HUES48 (cell line): ENCODE data around the gene GDAP1L1.
"Not testable (repeated sequence)": the region's sequence is repeated elsewhere in the genome, so short reads cannot be mapped to it uniquely, and the experiment has no call there.

Experiments
- H3K27ac ChIP-seq: one replicate; pipeline ENCODE4 v1.7.0; 2013; ENCODE audit warnings: low read depth, low read length, inconsistent platforms
- H3K27me3 ChIP-seq: 2 replicates; pipeline ENCODE4 v1.6.1; 2013; ENCODE audit warnings: mild to moderate bottlenecking, low read length; ENCODE audit not compliant: control insufficient read depth, insufficient read depth
- H3K36me3 ChIP-seq: 2 replicates; pipeline ENCODE4 v1.6.1; 2013; ENCODE audit warnings: low read length; ENCODE audit not compliant: control insufficient read depth, insufficient read depth
- H3K4me1 ChIP-seq: 2 replicates; pipeline ENCODE4 v1.6.1; 2013; ENCODE audit warnings: mild to moderate bottlenecking, low read length; ENCODE audit not compliant: control insufficient read depth, insufficient read depth
- H3K4me3 ChIP-seq: 2 replicates; pipeline ENCODE4 v1.5.1; 2013; ENCODE audit warnings: mild to moderate bottlenecking, low read depth, low read length
- H3K9ac ChIP-seq: 2 replicates; pipeline ENCODE4 v1.6.1; 2013; ENCODE audit warnings: mild to moderate bottlenecking, low read depth, low read length, moderate library complexity
- H3K9me3 ChIP-seq: 2 replicates; pipeline ENCODE4 v1.6.1; 2013; ENCODE audit warnings: low read length; ENCODE audit not compliant: control insufficient read depth, insufficient read depth

The GDAP1L1 gene

DNA sequence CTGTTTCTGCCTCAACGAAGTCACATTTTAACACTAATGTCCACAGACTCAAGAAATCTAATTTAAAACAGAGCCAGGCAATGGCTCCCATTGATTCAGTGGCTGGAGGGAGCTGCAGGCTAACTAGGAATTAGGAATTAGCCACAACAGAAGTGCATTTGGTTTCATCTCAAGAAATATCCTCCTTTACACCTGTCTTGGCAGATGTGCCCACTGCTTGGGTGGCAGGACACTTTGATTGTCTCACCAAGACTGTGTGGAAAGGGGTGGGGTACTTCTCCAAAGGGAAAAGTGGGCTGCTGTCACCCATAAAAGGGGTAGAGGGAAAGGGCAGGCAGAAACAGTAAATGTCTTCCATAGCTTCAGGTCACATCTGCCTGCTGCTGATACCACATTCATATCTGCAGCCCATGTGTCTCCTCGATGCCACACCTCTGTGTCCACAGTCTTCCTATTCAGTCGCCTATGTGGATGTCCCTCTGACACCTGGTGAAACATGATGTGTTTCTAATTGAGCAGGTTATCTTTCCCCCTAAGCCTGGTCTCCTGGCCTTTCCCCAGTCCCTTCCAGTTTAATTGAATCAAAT lies 25.6 kb upstream of the GDAP1L1 start:
- Histone ChIP-seq H3K4me3 (no peak overlapping the region), H3K9ac (no peak overlapping the region), H3K27me3 (no peaks in the 10 kb centered on the region), H3K36me3 (no peaks in the 10 kb centered on the region), H3K9me3 (no peaks in the 10 kb centered on the region), H3K4me1 (0 out of 2 replicates have a peak, but pooled peaks cover 5% of the 10 kb centered on the region), H3K27ac (no peak overlapping the region)

DNA sequence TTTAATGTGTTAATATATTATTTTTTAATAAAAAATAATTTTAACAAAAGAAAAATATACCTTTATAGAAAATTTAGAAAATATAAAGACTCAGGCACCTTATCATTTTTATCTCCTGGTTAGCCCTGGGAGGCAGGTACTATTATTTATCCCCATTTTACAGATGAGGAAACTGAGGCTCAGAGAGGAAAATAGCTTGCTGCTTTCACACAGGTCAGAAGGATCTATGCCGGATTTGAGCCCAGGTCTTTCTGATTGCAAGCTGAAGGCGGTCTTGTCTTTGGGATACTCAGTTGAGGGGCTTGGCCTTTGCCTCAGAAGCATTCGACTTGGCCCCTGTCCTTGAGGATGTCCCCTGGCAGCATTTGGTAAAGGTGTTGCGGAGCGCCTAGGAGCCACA lies 25.1 kb upstream of the GDAP1L1 start:
- Histone ChIP-seq H3K27me3 (no peaks in the 10 kb centered on the region), H3K27ac (no peak overlapping the region), H3K4me3 (no peak overlapping the region), H3K4me1 (0 out of 2 replicates have a peak, but pooled peaks cover 5% of the 10 kb centered on the region), H3K9me3 (no peaks in the 10 kb centered on the region), H3K9ac (no peak overlapping the region), H3K36me3 (no peaks in the 10 kb centered on the region)

DNA sequence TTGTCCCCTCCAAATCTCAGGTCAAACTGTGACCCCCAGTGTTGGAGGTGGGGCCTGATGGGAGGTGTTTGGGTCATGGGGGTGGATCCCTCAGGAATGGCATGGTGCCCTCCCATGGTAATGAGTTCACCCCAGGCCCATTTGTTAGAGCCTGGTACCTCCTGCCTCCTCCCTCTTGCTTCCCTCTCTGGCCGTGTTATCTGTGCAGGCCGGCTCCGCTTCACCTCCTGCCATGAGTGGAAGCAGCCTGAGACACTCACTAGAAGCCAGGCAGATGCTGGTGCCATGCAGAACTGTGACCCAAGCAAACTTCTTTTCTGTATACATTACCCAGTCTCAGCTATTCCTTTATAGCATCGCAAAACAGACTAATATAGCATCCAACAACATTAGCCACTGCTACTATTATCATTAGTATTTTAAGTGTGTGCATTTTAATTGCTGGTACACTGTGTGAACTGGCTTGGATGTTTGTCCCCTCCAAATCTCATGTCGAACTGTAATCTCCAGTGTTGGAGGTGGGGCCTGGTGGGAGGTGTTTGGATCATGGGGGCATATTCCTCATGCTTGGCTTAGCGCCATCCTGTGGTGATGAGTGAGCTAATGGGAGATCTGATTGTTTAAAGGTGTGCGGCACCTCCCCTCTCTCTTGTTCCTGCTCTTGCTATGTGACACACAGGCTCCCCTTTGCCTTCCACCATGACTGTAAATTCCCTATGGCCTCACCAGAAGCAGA lies 24.3 kb upstream of the GDAP1L1 start:
- H3K9ac ChIP-seq: no peak overlapping the region
- no peaks in the 10 kb centered on the region for H3K9me3 ChIP-seq
- no peaks in the 10 kb centered on the region for H3K36me3 ChIP-seq
- H3K4me1 ChIP-seq: 0 out of 2 replicates have a peak, but pooled peaks cover 5% of the 10 kb centered on the region
- H3K27ac ChIP-seq: no peak overlapping the region
- H3K27me3 ChIP-seq: no peaks in the 10 kb centered on the region
- H3K4me3 ChIP-seq: no peak overlapping the region

DNA sequence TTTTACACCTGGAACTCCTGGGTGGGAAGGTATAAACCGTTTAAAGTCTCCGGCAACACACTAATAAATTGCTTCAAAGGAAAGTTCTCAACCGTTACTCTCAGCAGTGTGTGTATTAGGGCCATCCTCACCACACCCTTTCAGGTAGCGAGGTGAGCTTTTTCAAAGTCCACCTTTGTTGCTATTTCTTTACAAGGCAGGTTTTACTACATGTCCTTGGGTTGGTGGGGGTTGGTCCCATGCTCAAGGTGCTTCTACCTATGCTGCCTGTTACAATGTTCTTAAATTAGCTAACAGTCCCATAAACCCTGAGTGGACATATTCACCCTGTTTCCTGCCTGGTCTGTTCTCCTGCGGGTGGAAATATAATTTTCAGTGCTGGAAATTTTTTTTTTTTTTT lies 23.4 kb upstream of the GDAP1L1 start:
- Histone ChIP-seq H3K4me1 (0 out of 2 replicates have a peak, but pooled peaks cover 5% of the 10 kb centered on the region), H3K27ac (no peak overlapping the region), H3K36me3 (no peaks in the 10 kb centered on the region), H3K9ac (no peak overlapping the region), H3K4me3 (no peak overlapping the region), H3K9me3 (no peaks in the 10 kb centered on the region), H3K27me3 (no peaks in the 10 kb centered on the region)

DNA sequence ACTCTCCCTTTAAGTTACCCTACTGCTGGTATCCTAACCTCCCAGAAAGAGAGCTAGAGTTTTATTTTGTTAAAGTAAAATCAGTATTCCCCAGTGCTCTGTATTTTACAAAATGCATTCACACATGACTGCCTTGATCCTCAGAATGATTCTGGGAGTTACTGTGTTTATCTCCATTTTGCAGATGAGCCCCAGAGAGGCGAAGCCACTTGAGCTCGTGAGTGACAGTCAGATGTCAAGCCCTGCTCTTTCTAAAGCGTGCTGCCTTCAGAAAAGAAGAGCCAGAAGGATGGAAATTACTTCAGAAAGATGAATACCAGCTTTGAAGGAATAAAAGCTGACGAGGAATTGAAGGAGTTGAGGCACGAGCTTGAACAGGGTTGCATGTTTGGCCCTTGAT lies 22.5 kb upstream of the GDAP1L1 start:
- no peak overlapping the region for H3K9ac ChIP-seq
- no peak overlapping the region for H3K4me3 ChIP-seq
- no peaks in the 10 kb centered on the region for H3K36me3 ChIP-seq
- H3K9me3 ChIP-seq: no peaks in the 10 kb centered on the region
- no peaks in the 10 kb centered on the region for H3K27me3 ChIP-seq
- no peak overlapping the region for H3K27ac ChIP-seq
- H3K4me1 ChIP-seq: 0 out of 2 replicates have a peak, but pooled peaks cover 5% of the 10 kb centered on the region

DNA sequence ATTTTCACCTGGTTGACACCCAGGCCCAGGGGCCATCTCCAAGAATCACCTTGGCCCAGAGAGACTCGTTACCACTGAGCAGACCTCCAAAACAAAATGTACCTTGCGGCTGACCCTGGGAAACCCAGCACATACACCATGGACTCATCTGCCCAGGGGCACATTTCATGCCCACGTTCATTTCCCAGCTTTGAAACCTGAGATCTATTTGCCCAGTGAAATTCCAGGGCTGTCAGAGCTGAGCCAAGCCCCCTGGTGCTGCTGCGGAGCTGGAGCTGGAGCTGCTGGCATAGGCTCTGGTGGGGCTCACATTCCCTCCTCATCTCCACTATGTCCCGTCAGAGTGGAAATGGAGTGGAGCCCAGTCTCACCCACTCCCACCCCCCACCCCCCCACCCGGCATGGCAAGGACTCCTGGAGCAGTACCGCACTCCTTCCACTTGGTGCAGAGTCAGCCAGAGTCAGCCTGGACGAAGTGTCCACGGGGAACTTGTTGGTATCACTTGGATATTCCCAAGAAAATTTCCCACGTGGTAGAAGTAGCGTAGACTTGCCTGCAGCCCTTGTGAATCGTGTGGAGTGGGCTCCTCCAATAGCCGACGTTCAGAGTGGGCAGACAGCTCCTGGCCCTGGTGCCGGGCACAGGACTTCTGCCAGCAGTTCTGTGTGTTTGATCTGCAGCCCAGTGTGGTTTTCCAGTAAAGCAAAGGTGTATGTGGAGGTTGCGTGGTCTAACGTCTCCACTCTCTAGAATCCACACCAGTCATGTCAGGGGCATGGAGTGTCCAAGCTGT lies 18.4 kb upstream of the GDAP1L1 start:
- Histone ChIP-seq H3K27me3 (no peaks in the 10 kb centered on the region), H3K4me3 (no peak overlapping the region), H3K36me3 (no peaks in the 10 kb centered on the region), H3K4me1 (peaks cover 10% of the 10 kb centered on the region), H3K9me3 (no peaks in the 10 kb centered on the region), H3K9ac (no peak overlapping the region), H3K27ac (no peak overlapping the region)

DNA sequence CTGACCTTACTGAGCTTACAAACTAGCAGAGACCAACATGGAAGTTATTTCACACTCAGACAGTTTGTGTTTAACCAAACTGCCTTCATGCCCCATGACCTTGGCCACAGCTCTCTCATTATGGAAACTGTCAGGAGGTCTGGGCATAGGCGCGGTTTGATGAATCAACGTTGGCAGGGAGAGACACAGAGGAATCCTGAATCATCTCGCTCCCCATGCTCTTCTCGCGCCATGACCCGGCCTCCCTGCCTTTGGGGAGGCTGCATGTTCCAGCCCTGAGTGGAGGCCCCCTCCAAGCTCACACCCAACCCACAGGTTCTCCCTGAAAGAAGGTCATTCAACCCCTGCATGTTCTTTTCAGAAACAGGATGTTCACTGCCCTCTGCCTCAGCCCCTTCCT lies 15.9 kb upstream of the GDAP1L1 start:
- H3K36me3 ChIP-seq: no peaks in the 10 kb centered on the region
- no peak overlapping the region for H3K9ac ChIP-seq
- H3K27me3 ChIP-seq: no peaks in the 10 kb centered on the region
- H3K9me3 ChIP-seq: no peaks in the 10 kb centered on the region
- H3K4me1 ChIP-seq: peaks cover 10% of the 10 kb centered on the region
- H3K4me3 ChIP-seq: no peak overlapping the region
- H3K27ac ChIP-seq: no peak overlapping the region

DNA sequence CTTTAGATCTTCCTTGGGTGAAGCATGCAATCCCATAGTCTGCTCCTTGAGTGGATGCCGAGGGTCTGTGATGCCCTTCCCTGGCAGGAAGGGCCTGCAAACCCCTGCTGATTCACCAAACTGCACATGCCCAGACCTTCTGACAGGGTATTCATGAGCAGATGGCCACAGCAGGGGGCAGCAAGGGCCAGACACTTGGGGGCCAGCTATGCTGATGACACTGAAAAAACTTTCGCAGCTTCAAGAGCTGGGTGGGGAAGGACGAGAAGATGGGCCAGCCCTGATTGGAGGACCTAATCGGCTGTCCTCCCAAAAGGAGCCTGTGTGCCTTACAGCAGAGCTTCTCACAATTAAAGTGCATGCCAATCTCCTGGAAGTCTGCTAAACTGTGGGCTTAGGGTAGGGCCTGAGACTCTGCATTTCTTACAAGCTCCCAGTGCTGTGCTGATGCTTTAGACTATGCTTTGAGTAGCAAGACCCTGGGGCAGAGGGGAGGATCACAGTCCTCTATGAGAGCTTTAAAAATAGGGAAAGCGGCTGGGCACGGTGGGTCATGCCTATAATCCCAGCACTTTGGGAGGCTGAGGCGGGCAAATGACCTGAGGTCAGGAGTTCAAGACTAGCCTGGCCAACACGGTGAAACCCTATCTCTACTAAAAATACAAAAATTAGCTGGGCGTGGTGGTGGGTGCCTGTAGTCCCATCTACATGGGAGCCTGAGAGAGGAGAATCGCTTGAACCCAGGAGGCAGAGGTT lies 15.2 kb upstream of the GDAP1L1 start:
- Histone ChIP-seq H3K27me3 (no peaks in the 10 kb centered on the region), H3K9ac (no peak overlapping the region), H3K36me3 (no peaks in the 10 kb centered on the region), H3K4me1 (peaks cover 10% of the 10 kb centered on the region), H3K9me3 (no peaks in the 10 kb centered on the region), H3K4me3 (no peak overlapping the region), H3K27ac (no peak overlapping the region)

DNA sequence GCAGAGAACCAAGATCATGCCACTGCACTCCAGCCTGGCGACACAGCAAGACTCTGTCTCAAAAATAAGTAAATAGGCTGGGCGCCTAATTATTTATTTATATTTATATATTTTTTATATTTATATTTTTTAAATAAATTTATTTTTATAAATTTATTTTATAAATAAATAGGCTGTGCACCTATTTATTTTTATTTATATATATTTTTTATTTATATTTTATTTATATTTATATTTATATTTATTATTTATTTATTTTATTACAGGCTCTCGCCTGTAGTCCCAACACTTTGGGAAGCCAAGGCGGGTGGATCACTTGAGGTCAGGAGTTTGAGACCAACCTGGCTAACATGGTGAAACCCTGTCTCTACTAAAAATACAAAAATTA lies 14.6 kb upstream of the GDAP1L1 start:
- not testable (repeated sequence) for H3K27ac ChIP-seq, H3K36me3 ChIP-seq, H3K9me3 ChIP-seq, H3K9ac ChIP-seq, H3K4me3 ChIP-seq, H3K27me3 ChIP-seq
- H3K4me1 ChIP-seq: peaks cover 10% of the 10 kb centered on the region

DNA sequence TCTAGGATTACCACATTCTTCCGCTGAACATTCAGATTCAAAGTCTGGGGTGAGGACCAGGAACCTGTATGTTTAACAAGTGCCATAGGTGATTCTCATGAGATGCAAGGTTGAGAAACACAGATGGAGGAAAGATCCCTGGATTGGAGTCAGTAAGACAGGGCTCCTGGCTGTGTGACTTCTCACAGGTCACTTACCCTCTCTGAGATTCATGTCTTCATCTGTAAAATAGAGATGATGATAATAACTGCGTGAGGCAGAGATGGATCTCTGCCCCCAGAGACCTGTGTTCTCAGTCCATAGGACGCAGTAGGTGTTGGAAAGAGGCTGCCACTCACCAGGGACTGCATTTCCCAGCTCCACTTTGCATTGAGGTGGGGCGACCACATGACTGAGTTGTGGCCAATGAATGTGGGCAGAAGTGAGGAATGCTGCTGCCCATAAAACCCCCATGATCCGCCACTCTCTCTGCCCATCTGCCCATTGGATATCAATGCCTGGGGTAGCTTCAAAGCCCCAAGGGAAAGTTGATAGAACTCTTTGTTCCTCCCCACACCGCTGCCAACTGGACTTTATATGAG lies 13.6 kb upstream of the GDAP1L1 start:
- Histone ChIP-seq H3K9me3 (no peaks in the 10 kb centered on the region), H3K27ac (no peak overlapping the region), H3K36me3 (no peaks in the 10 kb centered on the region), H3K9ac (no peak overlapping the region), H3K4me1 (peaks cover 10% of the 10 kb centered on the region), H3K27me3 (no peaks in the 10 kb centered on the region), H3K4me3 (no peak overlapping the region)
